GM12878 (cell line): Measurements from ENCODE around the gene RGS14. TPM values are rescaled to one million over a fixed set of nuclear protein-coding genes. Genes with fewer than 3 reads are reported as not detected.

Experiments used
- ATAC-seq: fragments of 200-7000 bp; cut with Tn5 transposase; 3 replicates; pipeline ENCODE4 v1.9.1; 2020; ENCODE audit warnings: mild to moderate bottlenecking, moderate library complexity
- BruUV-seq: library from RNA; stranded (reverse); fragments of 400-500 nt; replicated peaks from 2 replicates; lab custom pipeline; 2021; lab: Mats Ljungman, UMichigan
- CTCF ChIA-PET: fragments of 300-600 bp; sonication (Branson Sonifier 250); formaldehyde crosslinking; extraction: SDS; loops from one replicate; lab custom pipeline; 2021; ENCODE audit warnings: inconsistent platforms; lab: Yijun Ruan, JAX
- POLR2A ChIA-PET: fragments of 350-600 bp; formaldehyde crosslinking; extraction: SDS; loops from one replicate; lab custom pipeline; 2021; ENCODE audit warnings: inconsistent platforms; lab: Charles Lee
- RAD21 ChIA-PET: fragments of 300-600 bp; sonication (Branson Sonifier 250); formaldehyde crosslinking; loops from one replicate; lab custom pipeline; 2023; ENCODE audit warnings: antibody characterized with exemption; ENCODE audit not compliant: unreplicated experiment; lab: Charles Lee
- SMC1A ChIA-PET: fragments of 300-600 bp; sonication (Branson Sonifier 250); formaldehyde crosslinking; loops from one replicate; lab custom pipeline; 2023; ENCODE audit not compliant: unreplicated experiment, uncharacterized antibody; lab: Charles Lee
- DNase-seq: peaks from one replicate; pipeline ENCODE4 v3.0.0-alpha.2; 2011; ENCODE audit warnings: low read depth, low spot score
- FAIRE-seq: peaks from 3 replicates; lab custom pipeline; 2011; peaks lifted over from hg19 to GRCh38; lab: Jason Lieb, UNC
- H2AFZ ChIP-seq: 2 replicates; pipeline ENCODE4 v1.6.0; 2011; ENCODE audit warnings: low read depth, low read length, control low read depth; ENCODE audit not compliant: control insufficient read depth
- H3K27ac ChIP-seq: 2 replicates; pipeline ENCODE4 v1.5.1; 2011; ENCODE audit warnings: control low read depth; ENCODE audit not compliant: control insufficient read depth, insufficient read depth
- H3K27me3 ChIP-seq, 2 experiments: replicated peaks in 1 of 2; 2 replicates each; pipeline versions ENCODE4 v1.6.0 to v1.6.1; 2011; ENCODE audit warnings: low read length in 1 of 2; ENCODE audit not compliant: control insufficient read depth in 2 of 2, insufficient read depth in 2 of 2
- H3K36me3 ChIP-seq, 2 experiments: 2 replicates each; pipeline ENCODE4 v1.5.1; 2011; ENCODE audit warnings: low read length in 1 of 2; ENCODE audit not compliant: control insufficient read depth in 2 of 2, insufficient read depth in 2 of 2
- H3K4me1 ChIP-seq: 2 replicates; pipeline ENCODE4 v1.6.1; 2011; ENCODE audit warnings: mild to moderate bottlenecking, low read length, moderate library complexity, mixed read lengths; ENCODE audit not compliant: control insufficient read depth, insufficient read depth
- H3K4me2 ChIP-seq: 2 replicates; pipeline ENCODE4 v1.6.0; 2011; ENCODE audit warnings: control low read depth; ENCODE audit not compliant: control insufficient read depth, insufficient read depth
- H3K4me3 ChIP-seq: fragments of 200-600 bp; sonication (generic); 2 replicates; pipeline ENCODE4 v1.5.1; 2016
- H3K79me2 ChIP-seq: 2 replicates; pipeline ENCODE4 v1.6.0; 2011; ENCODE audit warnings: low read length; ENCODE audit not compliant: control insufficient read depth, insufficient read depth
- H3K9ac ChIP-seq: 2 replicates; pipeline ENCODE4 v1.8.0; 2011; ENCODE audit warnings: low read length, control low read depth, mixed read lengths; ENCODE audit not compliant: control insufficient read depth, insufficient read depth
- H3K9me3 ChIP-seq: replicated peaks from 3 replicates; pipeline ENCODE4 v1.5.1; 2011; ENCODE audit warnings: mild to moderate bottlenecking, low read length; ENCODE audit not compliant: control insufficient read depth, insufficient read depth
- H4K20me1 ChIP-seq: 2 replicates; pipeline ENCODE4 v1.6.0; 2011; ENCODE audit not compliant: control insufficient read depth, insufficient read depth
- ASH2L ChIP-seq: fragments of 300-600, 200-600 bp; sonication (generic); IDR thresholded peaks from 2 replicates; pipeline ENCODE4 v1.6.1; 2017; ENCODE audit warnings: low read depth, mild to moderate bottlenecking, borderline replicate concordance
- EZH2 ChIP-seq: IDR thresholded peaks from 2 replicates; pipeline ENCODE4 v1.6.1; 2012; ENCODE audit warnings: low read depth, mild to moderate bottlenecking, control low read depth, inconsistent platforms, low read length, borderline replicate concordance; ENCODE audit not compliant: control insufficient read depth
- NFYB ChIP-seq: IDR thresholded peaks from 2 replicates; pipeline ENCODE4 v1.6.1; 2011; ENCODE audit warnings: low read depth, mild to moderate bottlenecking, low read length, improper control_type of control experiment, moderate library complexity; ENCODE audit not compliant: insufficient read depth
- SP1 ChIP-seq: IDR thresholded peaks from one replicate; pipeline ENCODE4 v1.6.1; 2011; ENCODE audit warnings: low read depth, low read length
- STAT1 ChIP-seq: fragments of 450-650 bp; conservative IDR thresholded peaks from 2 replicates; pipeline ENCODE4 v1.6.1; 2014; ENCODE audit warnings: antibody characterized with exemption, mild to moderate bottlenecking
- WGBS: methylation state at CpG from one replicate; pipeline ENCODE4 v1.1.6; 2016; ENCODE audit warnings: low lambda C conversion rate; ENCODE audit not compliant: insufficient replicate concordance, insufficient coverage; ENCODE audit errors: missing lambda C conversion rate; 5-methylcytosine and 5-hydroxymethylcytosine counted together
- in situ Hi-C: fragments of 300-500 bp; cut with MboI; formaldehyde crosslinking; loops from 9 replicates; pipeline ENCODE4 v1.14.3; 2018; ENCODE audit warnings: mixed read lengths
- intact Hi-C: fragments of 100-400 bp; cut with micrococcal nuclease; formaldehyde crosslinking; loops from one replicate; pipeline ENCODE4 v1.14.2; 2022; ENCODE audit not compliant: unreplicated experiment
- polyA plus RNA-seq, 11 experiments: library from polyadenylated mRNA; depleted of rRNA in 4 of 11; unstranded in 6 of 11; stranded (reverse) in 5 of 11; fragments of >200 nt; fragmentation: Nextera tagmentation in 4 of 11; fragmentation: Illumina TruSeq in 1 of 11; extraction: Ambion mirVana in 4 of 11; extraction: Trizol in 1 of 11; gene quantifications; 1 replicate in 1 of 11; 2 replicates in 10 of 11; pipeline versions ENCODE4 v1.2.1 to v1.2.3, GENCODE V29; 2011 to 2016; ENCODE audit warnings: inconsistent platforms in 2 of 11, missing spikeins in 2 of 11, low read depth in 1 of 11
- total RNA-seq, 4 experiments: library from RNA; depleted of rRNA in 3 of 4; stranded (reverse); fragments of >200 nt in 3 of 4; fragmentation: Illumina TruSeq in 1 of 4; extraction: Trizol in 1 of 4; gene quantifications; 2 replicates each; pipeline versions ENCODE4 v1.2.1 to v1.2.3, GENCODE V29; 2013 to 2021

The RGS14 gene
- total and polyA plus RNA-seq, 10 of the 15 experiments (the other 5 are each of a cell fraction or from before 2014, with no cell fraction given), result 0.19 to 88.7 (median 54.8) TPM

- WGBS, result 33% methylated on average over 5 of the region's 5 CpGs
- POLR2A ChIA-PET, result interaction anchor here (1.1 to 6.0 kb wide), 4 partner anchors 11 to 116 kb away, joined by 3 to 56 read pairs (median 4); no protein-coding TSS in a partner anchor
- RAD21 ChIA-PET, result interaction anchor here (0.8 to 6.2 kb wide), 6 partner anchors 9 to 83 kb away, joined by 3 to 108 read pairs (median 7); no protein-coding TSS in a partner anchor
- BruUV-seq, result no TSS peak
- SMC1A ChIA-PET, result interaction anchor here (0.6 to 5.2 kb wide), 9 partner anchors 10 to 109 kb away, joined by 3 to 97 read pairs (median 4); partner anchors contain the start of genes PFN3 and PRR7
- in situ Hi-C loops, result loop anchor here (25.0 kb wide), 1 partner anchor 1355 kb away; no protein-coding TSS in a partner anchor
- Histone ChIP-seq H3K4me1 (peaks cover 26% of the 10 kb centered on the region), H3K9me3 (no peaks in the 10 kb centered on the region), H4K20me1 (no peaks in the 10 kb centered on the region)
- DNase-seq (no peak), ATAC-seq (no peak)
- no peak for TF ChIP-seq ASH2L
- no peak for TF ChIP-seq SP1
- no peak for TF ChIP-seq STAT1
- no peak for TF ChIP-seq EZH2
- TF ChIP-seq NFYB, result no peak
- TF ChIP-seq, all 136 proteins: peak for 0
- H3K36me3 ChIP-seq, result no peaks in the 10 kb centered on the region
- H3K4me3 ChIP-seq, result no peak overlapping the region
- CTCF ChIA-PET, result interaction anchor here (0.7 to 8.4 kb wide), 15 partner anchors 8 to 670 kb away, joined by 3 to 240 read pairs (median 4); partner anchors contain the start of genes MXD3, PFN3 and SLC34A1
- no peaks in the 10 kb centered on the region for H3K27me3 ChIP-seq
- FAIRE-seq, result no peak
- H3K79me2 ChIP-seq, result no peaks in the 10 kb centered on the region
- intact Hi-C loops, result loop anchor here (5.0 kb wide), 1 partner anchor 200 kb away; the partner anchor contains the start of gene TMED9
- no peak overlapping the region for H2AFZ ChIP-seq
- no peak overlapping the region for H3K9ac ChIP-seq
- no peak overlapping the region for H3K27ac ChIP-seq
- H3K4me2 ChIP-seq, result no peak overlapping the region
These were observed 35.0 kb downstream of the RGS14 start for GRCh38 chr5:177392765-177393164.
